GM23248 (cell line): ENCODE measurements around the gene CDX2. TPM values are rescaled to one million over a fixed set of nuclear protein-coding genes. Genes with fewer than 3 reads are reported as not detected.

Experiments
- DNase-seq: peaks from one replicate; pipeline ENCODE4 v3.0.0-alpha.2; 2015
- H2AFZ ChIP-seq: fragments of 200-600 bp; sonication (generic); 2 replicates; pipeline ENCODE4 v1.6.1; 2016; ENCODE audit warnings: antibody characterized with exemption
- H3F3A ChIP-seq: fragments of 200-600 bp; sonication (generic); 2 replicates; pipeline ENCODE4 v1.6.1; 2016; ENCODE audit warnings: mild to moderate bottlenecking, antibody characterized with exemption, mixed run types; ENCODE audit not compliant: insufficient read depth
- H3K27ac ChIP-seq: fragments of 200-600 bp; sonication (generic); 2 replicates; pipeline ENCODE4 v1.5.1; 2016; ENCODE audit warnings: mild to moderate bottlenecking
- H3K27me3 ChIP-seq: fragments of 200-600 bp; sonication (generic); replicated peaks from 2 replicates; pipeline ENCODE4 v1.6.1; 2016; ENCODE audit warnings: mild to moderate bottlenecking; ENCODE audit not compliant: insufficient read depth
- H3K36me3 ChIP-seq: fragments of 200-600 bp; sonication (generic); 2 replicates; pipeline ENCODE4 v1.6.1; 2016; ENCODE audit warnings: low read depth, mild to moderate bottlenecking
- H3K4me1 ChIP-seq: fragments of 200-600 bp; sonication (generic); 2 replicates; pipeline ENCODE4 v1.6.1; 2016; ENCODE audit warnings: mild to moderate bottlenecking; ENCODE audit not compliant: insufficient read depth
- H3K4me2 ChIP-seq: fragments of 200-600 bp; sonication (generic); one replicate; pipeline ENCODE4 v1.6.1; 2016; ENCODE audit warnings: mild to moderate bottlenecking; ENCODE audit not compliant: unreplicated experiment
- H3K4me3 ChIP-seq: fragments of 200-600 bp; sonication (generic); 2 replicates; pipeline ENCODE4 v1.5.1; 2016; ENCODE audit warnings: mild to moderate bottlenecking
- H3K79me2 ChIP-seq: fragments of 200-600 bp; sonication (generic); 2 replicates; pipeline ENCODE4 v1.6.1; 2016; ENCODE audit warnings: mild to moderate bottlenecking; ENCODE audit not compliant: insufficient read depth
- H3K9ac ChIP-seq: fragments of 200-600 bp; sonication (generic); 2 replicates; pipeline ENCODE4 v1.6.1; 2016; ENCODE audit warnings: mild to moderate bottlenecking
- H3K9me2 ChIP-seq: fragments of 200-600 bp; sonication (generic); 2 replicates; pipeline ENCODE4 v1.6.1; 2016; ENCODE audit warnings: mixed run types, mild to moderate bottlenecking, moderate library complexity; ENCODE audit not compliant: insufficient read depth
- H3K9me3 ChIP-seq: fragments of 200-600 bp; sonication (generic); one replicate; pipeline ENCODE4 v1.6.1; 2017; ENCODE audit warnings: low read depth
- H4K20me1 ChIP-seq: fragments of 200-600 bp; sonication (generic); 2 replicates; pipeline ENCODE4 v1.6.0; 2016; ENCODE audit not compliant: insufficient read depth
- EZH2 ChIP-seq: fragments of 200-600 bp; sonication (generic); IDR thresholded peaks from 2 replicates; pipeline ENCODE4 v1.6.1; 2018; ENCODE audit warnings: antibody characterized with exemption, mild to moderate bottlenecking; ENCODE audit not compliant: insufficient read depth, poor library complexity, severe bottlenecking
- EZH2phosphoT487 ChIP-seq: fragments of 200-600 bp; sonication (generic); IDR thresholded peaks from 2 replicates; pipeline ENCODE4 v1.6.1; 2018; ENCODE audit warnings: antibody characterized with exemption, moderate library complexity, mild to moderate bottlenecking, low read depth; ENCODE audit not compliant: insufficient read depth
- WGBS, 2 experiments: methylation state at CpG; one replicate each; pipeline ENCODE4 v1.1.6; 2015 to 2017; ENCODE audit warnings: low lambda C conversion rate in 2 of 2, low coverage in 1 of 2; ENCODE audit errors: missing lambda C conversion rate in 2 of 2; 5-methylcytosine and 5-hydroxymethylcytosine counted together
- in situ Hi-C: fragments of 300-500 bp; cut with MboI; formaldehyde crosslinking; loops from 2 replicates; pipeline ENCODE4 v1.15.0; 2020
- polyA plus RNA-seq: library from polyadenylated mRNA; unstranded; fragments of >200 nt; fragmentation: Nextera tagmentation; extraction: Ambion mirVana; gene quantifications from 2 replicates; pipeline ENCODE4 v1.2.1, GENCODE V29; 2016
- total RNA-seq: library from RNA; depleted of rRNA; stranded (reverse); fragments of >200 nt; shearing (Covaris generic); gene quantifications from 2 replicates; pipeline ENCODE4 v1.2.3, GENCODE V29; 2014

Gene CDX2
- total and polyA plus RNA-seq, 2 experiments from 2014 or later, result not detected

DNA sequence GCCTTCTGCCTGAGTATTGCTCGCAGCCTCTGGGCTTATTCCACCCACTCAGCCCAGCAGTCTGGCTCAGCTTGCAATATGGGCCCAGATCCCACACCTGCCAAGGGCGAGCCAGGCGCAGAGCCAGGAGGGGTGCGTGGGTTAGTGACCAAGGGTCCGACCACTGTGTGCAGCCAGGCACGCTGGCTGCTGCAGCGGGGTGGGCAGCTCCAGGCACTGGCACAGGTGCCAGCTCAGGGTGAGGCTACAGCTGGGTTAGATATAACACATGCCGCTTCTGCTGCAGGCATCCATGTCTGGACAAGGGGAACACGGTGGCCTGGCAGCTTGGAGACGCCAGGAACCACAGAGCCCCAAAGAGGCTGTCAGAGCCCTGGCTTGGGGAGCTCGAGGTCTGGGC is 31.9 kb upstream of the CDX2 start:
- no peaks in the 10 kb centered on the region for H3K4me1 ChIP-seq
- no peaks in the 10 kb centered on the region for H3K36me3 ChIP-seq
- WGBS, 2 experiments, result 32 to 36% methylated on average over 11 of the region's 11 CpGs
- no peaks in the 10 kb centered on the region for H3K79me2 ChIP-seq
- no peak for TF ChIP-seq EZH2
- no peak for TF ChIP-seq EZH2phosphoT487
- H3K9me2 ChIP-seq, result no peaks in the 10 kb centered on the region
- no peaks in the 10 kb centered on the region for H3K9me3 ChIP-seq
- H3K27me3 ChIP-seq, result no peaks in the 10 kb centered on the region; the same call in 1 of the 2 replicates
- no peak overlapping the region for H2AFZ ChIP-seq
- no peak for DNase-seq
- no peaks in the 10 kb centered on the region for H4K20me1 ChIP-seq
- peaks cover 7% of the 10 kb centered on the region; the same call in 1 of the 2 replicates for H3F3A ChIP-seq
- H3K4me3 ChIP-seq, result no peak overlapping the region
- in situ Hi-C loops, result no loop called here
- H3K9ac ChIP-seq, result no peak overlapping the region
- H3K4me2 ChIP-seq, result no peak overlapping the region
- H3K27ac ChIP-seq, result no peak overlapping the region

- in situ Hi-C loops, result no loop called here
- H3K27me3 ChIP-seq, result no peaks in the 10 kb centered on the region; the same call in 1 of the 2 replicates
- peaks cover 7% of the 10 kb centered on the region; the same call in 1 of the 2 replicates for H3F3A ChIP-seq
- H3K9me2 ChIP-seq, result no peaks in the 10 kb centered on the region
- H3K9me3 ChIP-seq, result no peaks in the 10 kb centered on the region
- no peaks in the 10 kb centered on the region for H3K79me2 ChIP-seq
- H3K27ac ChIP-seq, result no peak overlapping the region
- DNase-seq, result no peak
- H3K4me1 ChIP-seq, result no peaks in the 10 kb centered on the region
- no peak overlapping the region for H3K9ac ChIP-seq
- no peaks in the 10 kb centered on the region for H3K36me3 ChIP-seq
- H4K20me1 ChIP-seq, result no peaks in the 10 kb centered on the region
- WGBS, 2 experiments, result 5 to 13% methylated on average over 5 of the region's 5 CpGs
- H3K4me2 ChIP-seq, result no peak overlapping the region
- no peak overlapping the region for H2AFZ ChIP-seq
- H3K4me3 ChIP-seq, result no peak overlapping the region
- TF ChIP-seq EZH2 (no peak), EZH2phosphoT487 (no peak)
Measured at GRCh38 chr13:28000567-28000966, 31.5 kb upstream of the CDX2 start.

- 10 to 15% methylated on average over 7 of the region's 7 CpGs for WGBS, 2 experiments
- no peak overlapping the region for H3K9ac ChIP-seq
- no peaks in the 10 kb centered on the region for H4K20me1 ChIP-seq
- no peaks in the 10 kb centered on the region for H3K36me3 ChIP-seq
- no peaks in the 10 kb centered on the region for H3K79me2 ChIP-seq
- no peak overlapping the region for H3K27ac ChIP-seq
- in situ Hi-C loops, result loop anchor here (25.0 kb wide), 1 partner anchor 1011 kb away; no protein-coding TSS in a partner anchor
- peak; percentile 71 for DNase-seq
- H3K9me2 ChIP-seq, result no peaks in the 10 kb centered on the region
- H3K27me3 ChIP-seq, result peaks cover 13% of the 10 kb centered on the region
- no peaks in the 10 kb centered on the region for H3K4me1 ChIP-seq
- TF ChIP-seq EZH2phosphoT487 (no peak), EZH2 (no peak)
- H3K4me2 ChIP-seq, result no peak overlapping the region
- no peaks in the 10 kb centered on the region for H3K9me3 ChIP-seq
- H3K4me3 ChIP-seq, result no peak overlapping the region
- H2AFZ ChIP-seq, result peak overlapping the region; percentile 72
- H3F3A ChIP-seq, result peaks cover 7% of the 10 kb centered on the region; the same call in 1 of the 2 replicates
Measured at GRCh38 chr13:27997904-27998522, 28.9 kb upstream of the CDX2 start.

GRCh38 chr13:27991881-27992280 is 22.8 kb upstream of the CDX2 start:
- H3F3A ChIP-seq, result no peaks in the 10 kb centered on the region
- in situ Hi-C loops, result loop anchor here (25.0 kb wide), 1 partner anchor 1005 kb away; no protein-coding TSS in a partner anchor
- TF ChIP-seq EZH2 (no peak), EZH2phosphoT487 (no peak)
- H3K9me2 ChIP-seq, result no peaks in the 10 kb centered on the region
- no peak overlapping the region for H3K4me3 ChIP-seq
- DNase-seq, result no peak
- no peaks in the 10 kb centered on the region for H3K9me3 ChIP-seq
- no peak overlapping the region for H2AFZ ChIP-seq
- no peaks in the 10 kb centered on the region for H3K36me3 ChIP-seq
- no peaks in the 10 kb centered on the region for H4K20me1 ChIP-seq
- H3K27ac ChIP-seq, result no peak overlapping the region
- no peak overlapping the region for H3K9ac ChIP-seq
- peaks cover 37% of the 10 kb centered on the region for H3K27me3 ChIP-seq
- WGBS, 2 experiments, result 55 to 64% methylated on average over 6 of the region's 6 CpGs
- no peaks in the 10 kb centered on the region for H3K4me1 ChIP-seq
- H3K4me2 ChIP-seq, result no peak overlapping the region
- H3K79me2 ChIP-seq, result no peaks in the 10 kb centered on the region
